GM12878 (cell line): ENCODE data around the gene DCTN5. TPM values are rescaled to one million over a fixed set of nuclear protein-coding genes. Genes with fewer than 3 reads are reported as not detected.
A peak's percentile ranks its signal among the peaks of the same experiment; 100 is the strongest.

Source experiments
- CEBPB ChIP-seq, 2 experiments: fragments of 150-350 bp in 1 of 2; IDR thresholded peaks; 2 replicates each; pipeline ENCODE4 v1.6.1; 2012 to 2014; ENCODE audit warnings: low read depth in 2 of 2, low read length in 2 of 2, borderline replicate concordance in 1 of 2, inconsistent platforms in 1 of 2
- CHD1 ChIP-seq: IDR thresholded peaks from 2 replicates; pipeline ENCODE4 v1.6.1; 2012; ENCODE audit warnings: low read depth, low read length, improper control_type of control experiment
- IKZF2 ChIP-seq, 2 experiments: fragments of 450-650 bp; IDR thresholded peaks; 2 replicates each; pipeline ENCODE4 v1.6.1; 2017; ENCODE audit warnings: mild to moderate bottlenecking in 2 of 2, moderate library complexity in 2 of 2
- KAT2A ChIP-seq: conservative IDR thresholded peaks from 2 replicates; pipeline ENCODE4 v1.6.1; 2011; ENCODE audit warnings: low read depth, low read length; ENCODE audit not compliant: control insufficient read depth
- NFYA ChIP-seq: IDR thresholded peaks from 2 replicates; pipeline ENCODE4 v1.6.1; 2011; ENCODE audit warnings: low read depth, mild to moderate bottlenecking, low read length, improper control_type of control experiment, borderline replicate concordance
- NR2C1 ChIP-seq: fragments of 450-650 bp; IDR thresholded peaks from 2 replicates; pipeline ENCODE4 v1.6.1; 2017; ENCODE audit warnings: antibody characterized with exemption, mild to moderate bottlenecking, moderate library complexity
- NRF1 ChIP-seq: conservative IDR thresholded peaks from 2 replicates; pipeline ENCODE4 v1.6.1; 2011; ENCODE audit warnings: mild to moderate bottlenecking, low read depth, low read length, improper control_type of control experiment
- POLR2AphosphoS2 ChIP-seq: IDR thresholded peaks from 2 replicates; pipeline ENCODE4 v1.6.1; 2011; ENCODE audit warnings: low read depth, mild to moderate bottlenecking, low read length, improper control_type of control experiment, moderate library complexity
- RBBP5 ChIP-seq: fragments of 200-600 bp; sonication (generic); conservative IDR thresholded peaks from 2 replicates; pipeline ENCODE4 v1.6.1; 2016
- TARDBP ChIP-seq: IDR thresholded peaks from 2 replicates; pipeline ENCODE4 v1.6.1; 2016; ENCODE audit warnings: borderline replicate concordance
- YBX1 ChIP-seq: fragments of 450-650 bp; IDR thresholded peaks from 2 replicates; pipeline ENCODE4 v1.6.1; 2016; ENCODE audit warnings: antibody characterized with exemption
- YY1 ChIP-seq: IDR thresholded peaks from 2 replicates; pipeline ENCODE4 v1.6.1; 2011; ENCODE audit warnings: low read depth, mild to moderate bottlenecking, low read length
- ZZZ3 ChIP-seq: IDR thresholded peaks from 2 replicates; pipeline ENCODE4 v1.6.1; 2011; ENCODE audit warnings: low read depth; ENCODE audit not compliant: control insufficient read depth, insufficient read length
- polyA plus RNA-seq, 11 experiments: library from polyadenylated mRNA; depleted of rRNA in 4 of 11; unstranded in 6 of 11; stranded (reverse) in 5 of 11; fragments of >200 nt; fragmentation: Nextera tagmentation in 4 of 11; fragmentation: Illumina TruSeq in 1 of 11; extraction: Ambion mirVana in 4 of 11; extraction: Trizol in 1 of 11; gene quantifications; 1 replicate in 1 of 11; 2 replicates in 10 of 11; pipeline versions ENCODE4 v1.2.1 to v1.2.3, GENCODE V29; 2011 to 2016; ENCODE audit warnings: inconsistent platforms in 2 of 11, missing spikeins in 2 of 11, low read depth in 1 of 11
- total RNA-seq, 4 experiments: library from RNA; depleted of rRNA in 3 of 4; stranded (reverse); fragments of >200 nt in 3 of 4; fragmentation: Illumina TruSeq in 1 of 4; extraction: Trizol in 1 of 4; gene quantifications; 2 replicates each; pipeline versions ENCODE4 v1.2.1 to v1.2.3, GENCODE V29; 2013 to 2021
- TF ChIP-seq, protein P1 (sequence below): IDR thresholded peaks from 2 replicates; pipeline ENCODE4 v1.6.1; 2011; ENCODE audit warnings: low read depth, mild to moderate bottlenecking, low read length, moderate library complexity, borderline replicate concordance; ENCODE audit errors: extremely low read depth
- TF ChIP-seq, protein P2 (sequence below), 3 experiments: IDR thresholded peaks in 2 of 3; conservative IDR thresholded peaks in 1 of 3; 2 replicates each; pipeline ENCODE4 v1.5.1; 2011; ENCODE audit warnings: low read depth in 3 of 3, low read length in 3 of 3, mild to moderate bottlenecking in 3 of 3, control low read depth in 2 of 3, moderate library complexity in 2 of 3, inconsistent platforms in 1 of 3, mixed read lengths in 1 of 3; ENCODE audit not compliant: control insufficient read depth in 2 of 3, insufficient read depth in 1 of 3; ENCODE audit errors: extremely low read depth in 1 of 3
- TF ChIP-seq, protein P3 (sequence below): fragments of 450-650 bp; formaldehyde crosslinking; IDR thresholded peaks from 2 replicates; pipeline ENCODE4 v1.4.0; 2020; ENCODE audit warnings: mild to moderate bottlenecking, moderate library complexity
- TF ChIP-seq, protein P4 (sequence below): fragments of 450-650 bp; IDR thresholded peaks from 2 replicates; pipeline ENCODE4 v1.6.1; 2017; ENCODE audit warnings: mild to moderate bottlenecking, moderate library complexity

DCTN5 gene
- total and polyA plus RNA-seq, 10 of the 15 experiments (the other 5 are each of a cell fraction or from before 2014, with no cell fraction given) = 49.1 to 153 (median 81.4) TPM

DNA sequence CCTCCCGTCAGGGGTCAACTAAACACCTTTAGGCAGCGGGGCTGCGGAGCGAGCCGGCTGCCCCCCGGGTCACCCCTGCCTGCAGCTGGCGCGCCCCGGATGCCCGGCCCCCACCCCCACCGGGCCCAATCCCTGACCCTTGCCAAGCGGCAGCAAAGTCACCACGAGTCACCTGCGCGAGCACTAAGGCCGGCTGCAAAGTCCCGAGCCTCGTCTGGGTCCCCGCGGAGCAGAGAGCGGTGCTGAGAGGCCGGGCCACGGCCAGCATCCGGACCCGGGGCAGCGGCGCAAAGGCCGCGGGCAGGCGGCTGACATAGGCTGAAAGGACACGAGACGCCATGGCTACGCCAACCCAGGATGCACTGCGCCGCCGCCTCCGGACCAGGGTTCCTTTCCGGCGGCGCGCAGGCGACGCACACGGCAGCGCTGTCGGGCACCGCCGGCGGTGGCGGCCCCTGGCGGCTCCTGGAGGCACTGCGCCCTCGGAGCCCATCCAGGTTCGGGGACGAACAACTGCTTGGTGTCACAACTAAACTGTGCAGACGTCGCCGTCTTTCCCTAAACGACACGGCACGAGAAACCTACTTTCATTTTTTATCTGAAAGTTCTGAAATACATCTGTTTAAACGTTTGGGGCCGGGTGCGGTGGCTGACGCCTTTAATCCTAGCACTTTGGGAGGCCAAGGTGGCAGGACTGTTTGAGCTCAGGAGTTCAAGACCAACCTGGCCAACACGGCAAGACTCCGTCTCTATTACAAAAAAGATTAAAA is 45.1 kb upstream of the DCTN5 start, which contains the start of gene NDUFAB1 (continued):
- TF ChIP-seq TARDBP (no peak; the same call in 1 of the 2 replicates), NR2C1 (peak; percentile 84), CHD1 (no peak), POLR2AphosphoS2 (peak; percentile 51; the same call in 1 of the 2 replicates), YBX1 (no peak), IKZF2 (IDR thresholded peaks at IDR 0.05) (no peak), RBBP5 (no peak), YY1 (peak; percentile 96), CEBPB (IDR thresholded peaks at IDR 0.05; ENCODE audit: borderline replicate concordance in 1 of 2, low read depth in 2 of 2, low read length in 2 of 2) (no peak), KAT2A (no peak), NRF1 (peak; percentile 32; the same call in 1 of the 2 replicates), ZZZ3 (no peak), NFYA (no peak)
- TF ChIP-seq, protein P1, sequence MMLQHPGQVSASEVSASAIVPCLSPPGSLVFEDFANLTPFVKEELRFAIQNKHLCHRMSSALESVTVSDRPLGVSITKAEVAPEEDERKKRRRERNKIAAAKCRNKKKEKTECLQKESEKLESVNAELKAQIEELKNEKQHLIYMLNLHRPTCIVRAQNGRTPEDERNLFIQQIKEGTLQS = no peak
- TF ChIP-seq, protein P2, sequence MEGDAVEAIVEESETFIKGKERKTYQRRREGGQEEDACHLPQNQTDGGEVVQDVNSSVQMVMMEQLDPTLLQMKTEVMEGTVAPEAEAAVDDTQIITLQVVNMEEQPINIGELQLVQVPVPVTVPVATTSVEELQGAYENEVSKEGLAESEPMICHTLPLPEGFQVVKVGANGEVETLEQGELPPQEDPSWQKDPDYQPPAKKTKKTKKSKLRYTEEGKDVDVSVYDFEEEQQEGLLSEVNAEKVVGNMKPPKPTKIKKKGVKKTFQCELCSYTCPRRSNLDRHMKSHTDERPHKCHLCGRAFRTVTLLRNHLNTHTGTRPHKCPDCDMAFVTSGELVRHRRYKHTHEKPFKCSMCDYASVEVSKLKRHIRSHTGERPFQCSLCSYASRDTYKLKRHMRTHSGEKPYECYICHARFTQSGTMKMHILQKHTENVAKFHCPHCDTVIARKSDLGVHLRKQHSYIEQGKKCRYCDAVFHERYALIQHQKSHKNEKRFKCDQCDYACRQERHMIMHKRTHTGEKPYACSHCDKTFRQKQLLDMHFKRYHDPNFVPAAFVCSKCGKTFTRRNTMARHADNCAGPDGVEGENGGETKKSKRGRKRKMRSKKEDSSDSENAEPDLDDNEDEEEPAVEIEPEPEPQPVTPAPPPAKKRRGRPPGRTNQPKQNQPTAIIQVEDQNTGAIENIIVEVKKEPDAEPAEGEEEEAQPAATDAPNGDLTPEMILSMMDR (IDR thresholded peaks at IDR 0.05 in 2 of 3, conservative IDR thresholded peaks at IDR 0.05 in 1 of 3; ENCODE audit: control insufficient read depth in 2 of 3, extremely low read depth in 1 of 3, insufficient read depth in 1 of 3, low read depth in 3 of 3, low read length in 3 of 3) = peak; percentile 93 to 99 (median 99)
- TF ChIP-seq, protein P3, sequence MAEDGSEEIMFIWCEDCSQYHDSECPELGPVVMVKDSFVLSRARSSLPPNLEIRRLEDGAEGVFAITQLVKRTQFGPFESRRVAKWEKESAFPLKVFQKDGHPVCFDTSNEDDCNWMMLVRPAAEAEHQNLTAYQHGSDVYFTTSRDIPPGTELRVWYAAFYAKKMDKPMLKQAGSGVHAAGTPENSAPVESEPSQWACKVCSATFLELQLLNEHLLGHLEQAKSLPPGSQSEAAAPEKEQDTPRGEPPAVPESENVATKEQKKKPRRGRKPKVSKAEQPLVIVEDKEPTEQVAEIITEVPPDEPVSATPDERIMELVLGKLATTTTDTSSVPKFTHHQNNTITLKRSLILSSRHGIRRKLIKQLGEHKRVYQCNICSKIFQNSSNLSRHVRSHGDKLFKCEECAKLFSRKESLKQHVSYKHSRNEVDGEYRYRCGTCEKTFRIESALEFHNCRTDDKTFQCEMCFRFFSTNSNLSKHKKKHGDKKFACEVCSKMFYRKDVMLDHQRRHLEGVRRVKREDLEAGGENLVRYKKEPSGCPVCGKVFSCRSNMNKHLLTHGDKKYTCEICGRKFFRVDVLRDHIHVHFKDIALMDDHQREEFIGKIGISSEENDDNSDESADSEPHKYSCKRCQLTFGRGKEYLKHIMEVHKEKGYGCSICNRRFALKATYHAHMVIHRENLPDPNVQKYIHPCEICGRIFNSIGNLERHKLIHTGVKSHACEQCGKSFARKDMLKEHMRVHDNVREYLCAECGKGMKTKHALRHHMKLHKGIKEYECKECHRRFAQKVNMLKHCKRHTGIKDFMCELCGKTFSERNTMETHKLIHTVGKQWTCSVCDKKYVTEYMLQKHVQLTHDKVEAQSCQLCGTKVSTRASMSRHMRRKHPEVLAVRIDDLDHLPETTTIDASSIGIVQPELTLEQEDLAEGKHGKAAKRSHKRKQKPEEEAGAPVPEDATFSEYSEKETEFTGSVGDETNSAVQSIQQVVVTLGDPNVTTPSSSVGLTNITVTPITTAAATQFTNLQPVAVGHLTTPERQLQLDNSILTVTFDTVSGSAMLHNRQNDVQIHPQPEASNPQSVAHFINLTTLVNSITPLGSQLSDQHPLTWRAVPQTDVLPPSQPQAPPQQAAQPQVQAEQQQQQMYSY (CRISPR knock-in tag) = no peak
- TF ChIP-seq, protein P4, sequence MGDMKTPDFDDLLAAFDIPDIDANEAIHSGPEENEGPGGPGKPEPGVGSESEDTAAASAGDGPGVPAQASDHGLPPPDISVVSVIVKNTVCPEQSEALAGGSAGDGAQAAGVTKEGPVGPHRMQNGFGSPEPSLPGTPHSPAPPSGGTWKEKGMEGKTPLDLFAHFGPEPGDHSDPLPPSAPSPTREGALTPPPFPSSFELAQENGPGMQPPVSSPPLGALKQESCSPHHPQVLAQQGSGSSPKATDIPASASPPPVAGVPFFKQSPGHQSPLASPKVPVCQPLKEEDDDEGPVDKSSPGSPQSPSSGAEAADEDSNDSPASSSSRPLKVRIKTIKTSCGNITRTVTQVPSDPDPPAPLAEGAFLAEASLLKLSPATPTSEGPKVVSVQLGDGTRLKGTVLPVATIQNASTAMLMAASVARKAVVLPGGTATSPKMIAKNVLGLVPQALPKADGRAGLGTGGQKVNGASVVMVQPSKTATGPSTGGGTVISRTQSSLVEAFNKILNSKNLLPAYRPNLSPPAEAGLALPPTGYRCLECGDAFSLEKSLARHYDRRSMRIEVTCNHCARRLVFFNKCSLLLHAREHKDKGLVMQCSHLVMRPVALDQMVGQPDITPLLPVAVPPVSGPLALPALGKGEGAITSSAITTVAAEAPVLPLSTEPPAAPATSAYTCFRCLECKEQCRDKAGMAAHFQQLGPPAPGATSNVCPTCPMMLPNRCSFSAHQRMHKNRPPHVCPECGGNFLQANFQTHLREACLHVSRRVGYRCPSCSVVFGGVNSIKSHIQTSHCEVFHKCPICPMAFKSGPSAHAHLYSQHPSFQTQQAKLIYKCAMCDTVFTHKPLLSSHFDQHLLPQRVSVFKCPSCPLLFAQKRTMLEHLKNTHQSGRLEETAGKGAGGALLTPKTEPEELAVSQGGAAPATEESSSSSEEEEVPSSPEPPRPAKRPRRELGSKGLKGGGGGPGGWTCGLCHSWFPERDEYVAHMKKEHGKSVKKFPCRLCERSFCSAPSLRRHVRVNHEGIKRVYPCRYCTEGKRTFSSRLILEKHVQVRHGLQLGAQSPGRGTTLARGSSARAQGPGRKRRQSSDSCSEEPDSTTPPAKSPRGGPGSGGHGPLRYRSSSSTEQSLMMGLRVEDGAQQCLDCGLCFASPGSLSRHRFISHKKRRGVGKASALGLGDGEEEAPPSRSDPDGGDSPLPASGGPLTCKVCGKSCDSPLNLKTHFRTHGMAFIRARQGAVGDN = peak; percentile 76
